ENCODE results near the gene FMR1. TPM values are rescaled to one million over a fixed set of nuclear protein-coding genes. Genes with fewer than 3 reads are reported as not detected.

Gene FMR1
- total RNA-seq, 1 experiment from 2014 or later, result 44.6 TPM

DNA sequence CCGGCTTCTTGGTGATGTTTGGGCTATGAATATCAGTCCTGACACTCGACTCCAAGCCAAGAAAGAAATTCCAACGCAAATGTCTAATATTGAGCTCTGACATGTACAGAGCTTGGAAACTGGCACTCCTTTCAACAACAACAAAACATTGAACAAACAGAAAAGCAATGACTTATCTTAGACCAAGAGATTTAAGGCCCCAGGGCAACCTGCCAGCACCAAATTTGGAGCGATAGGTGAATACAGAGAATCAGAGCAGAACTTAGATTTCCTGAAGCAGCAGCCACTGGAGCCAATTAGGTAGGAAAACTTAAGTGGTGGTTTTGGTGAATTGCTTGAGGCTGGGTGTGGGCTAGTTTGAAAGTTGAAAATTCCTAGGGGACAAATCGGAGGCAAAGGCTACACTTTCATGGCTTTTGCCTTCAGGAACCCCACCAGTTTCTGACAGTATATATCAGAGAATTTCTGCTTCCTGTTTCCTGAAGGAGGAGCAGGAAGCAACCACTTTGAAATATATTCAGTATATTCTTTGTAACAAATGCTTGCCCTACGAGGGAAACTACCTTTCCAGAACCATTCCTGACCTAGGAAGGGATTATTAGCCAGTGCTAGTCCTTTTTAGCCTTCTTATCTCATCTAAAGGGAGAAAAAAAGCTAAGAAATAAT, 10.1 kb upstream of the FMR1 start:
- no peaks in the 10 kb centered on the region for H3K27me3 Mint-ChIP-seq (ENCODE audit: low read depth)
- no peaks in the 10 kb centered on the region for H4K20me1 ChIP-seq (ENCODE audit: control insufficient read depth, insufficient read depth, insufficient read length)
- no peak overlapping the region for H3K14ac ChIP-seq (ENCODE audit: insufficient read depth, low read length)
- H3K4me1 ChIP-seq (ENCODE audit: insufficient read depth, low read length), result no peaks in the 10 kb centered on the region
- H3K18ac ChIP-seq (ENCODE audit: insufficient read length, low read depth, low read length), result no peak overlapping the region
- H3K9ac ChIP-seq (ENCODE audit: extremely low read depth, insufficient read length, low read length), result no peak overlapping the region
- H3K56ac ChIP-seq (ENCODE audit: insufficient read length, low read depth, low read length), result no peak overlapping the region
- H3K9me3 Mint-ChIP-seq, result peaks cover 51 to 66% of the 10 kb centered on the region in 2 experiments
- H2BK5ac ChIP-seq (ENCODE audit: insufficient read length, low read length), result no peak overlapping the region
- no peak overlapping the region for H2AK5ac ChIP-seq (ENCODE audit: insufficient read length, low read length)
- no peak overlapping the region for H2BK12ac ChIP-seq (ENCODE audit: insufficient read length, low read depth, low read length)
- H3K4me3 Mint-ChIP-seq, result no peak overlapping the region
- H3K79me2 ChIP-seq (ENCODE audit: insufficient read depth, low read length), result no peaks in the 10 kb centered on the region
- H2BK120ac ChIP-seq (ENCODE audit: low read depth, low read length, poor library complexity, severe bottlenecking), result no peak overlapping the region
- no peak overlapping the region for H3K27ac ChIP-seq (ENCODE audit: insufficient read length, low read depth, low read length)
- no peak overlapping the region for H3K23ac ChIP-seq (ENCODE audit: insufficient read length, low read depth, low read length)
- H4K5ac ChIP-seq (ENCODE audit: insufficient read length, low read depth, low read length), result no peak overlapping the region
- H3K36me3 Mint-ChIP-seq (ENCODE audit: insufficient read depth in 1 of 3, low read depth in 3 of 3), result no peaks in the 10 kb centered on the region; a peak in 2 of 7 replicates
- no peak overlapping the region for H4K8ac ChIP-seq (replicated peaks; ENCODE audit: insufficient read length, low read depth, low read length)
- no CpG with 5 or more reads among the region's 6 CpGs for WGBS (ENCODE audit: extremely low coverage, insufficient read length, low lambda C conversion rate)
- H2BK20ac ChIP-seq (ENCODE audit: low read depth, low read length, poor library complexity, severe bottlenecking), result no peak overlapping the region
- H3T11ph ChIP-seq (ENCODE audit: low read length), result no peak overlapping the region
- no peak overlapping the region for H2BK15ac ChIP-seq (ENCODE audit: low read depth, low read length)
- no peak overlapping the region for H3K4me2 ChIP-seq (ENCODE audit: insufficient read depth, insufficient read length, low read length)
- H3K23me2 ChIP-seq (ENCODE audit: insufficient read length, low read depth, low read length, poor library complexity, severe bottlenecking), result no peaks in the 10 kb centered on the region
- H3K4me1 Mint-ChIP-seq, result peaks cover 5 to 6% of the 10 kb centered on the region in 2 experiments
- DNase-seq, result no peak
- H3K27ac Mint-ChIP-seq, result no peak overlapping the region; a peak in 1 of 7 replicates
- H4K91ac ChIP-seq (ENCODE audit: insufficient read length, low read depth, low read length), result no peak overlapping the region
- TF ChIP-seq, protein P1, sequence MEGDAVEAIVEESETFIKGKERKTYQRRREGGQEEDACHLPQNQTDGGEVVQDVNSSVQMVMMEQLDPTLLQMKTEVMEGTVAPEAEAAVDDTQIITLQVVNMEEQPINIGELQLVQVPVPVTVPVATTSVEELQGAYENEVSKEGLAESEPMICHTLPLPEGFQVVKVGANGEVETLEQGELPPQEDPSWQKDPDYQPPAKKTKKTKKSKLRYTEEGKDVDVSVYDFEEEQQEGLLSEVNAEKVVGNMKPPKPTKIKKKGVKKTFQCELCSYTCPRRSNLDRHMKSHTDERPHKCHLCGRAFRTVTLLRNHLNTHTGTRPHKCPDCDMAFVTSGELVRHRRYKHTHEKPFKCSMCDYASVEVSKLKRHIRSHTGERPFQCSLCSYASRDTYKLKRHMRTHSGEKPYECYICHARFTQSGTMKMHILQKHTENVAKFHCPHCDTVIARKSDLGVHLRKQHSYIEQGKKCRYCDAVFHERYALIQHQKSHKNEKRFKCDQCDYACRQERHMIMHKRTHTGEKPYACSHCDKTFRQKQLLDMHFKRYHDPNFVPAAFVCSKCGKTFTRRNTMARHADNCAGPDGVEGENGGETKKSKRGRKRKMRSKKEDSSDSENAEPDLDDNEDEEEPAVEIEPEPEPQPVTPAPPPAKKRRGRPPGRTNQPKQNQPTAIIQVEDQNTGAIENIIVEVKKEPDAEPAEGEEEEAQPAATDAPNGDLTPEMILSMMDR (conservative IDR thresholded peaks at IDR 0.05), result no peak
- no peaks in the 10 kb centered on the region for H3K27me3 ChIP-seq (ENCODE audit: insufficient read depth, low read length)
- peaks cover 20% of the 10 kb centered on the region for H3K9me3 ChIP-seq (ENCODE audit: control insufficient read depth, low read depth, low read length)
- no peaks in the 10 kb centered on the region for H3K79me1 ChIP-seq (ENCODE audit: insufficient read depth, low read depth, low read length, poor library complexity, severe bottlenecking)
- H3K4ac ChIP-seq (ENCODE audit: low read depth, low read length), result no peak overlapping the region
- H2AFZ ChIP-seq (ENCODE audit: low read length), result no peak overlapping the region
